Trophoblast cell (in vitro differentiated cells and primary cell): ENCODE results near the gene FGGY.
"Not testable (repeated sequence)": the region's sequence is repeated elsewhere in the genome, so short reads cannot be mapped to it uniquely, and the experiment has no call there.

Experiments used
- DNase-seq, 2 donors: peaks; one replicate each; pipeline ENCODE4 v3.0.0-alpha.2; 2016
- H2AFZ ChIP-seq: 2 replicates; pipeline ENCODE4 v1.6.1; 2013; ENCODE audit warnings: low read length, moderate library complexity, mild to moderate bottlenecking; ENCODE audit not compliant: insufficient read depth, poor library complexity
- H2AK5ac ChIP-seq: 2 replicates; pipeline ENCODE4 v1.6.1; 2013; ENCODE audit warnings: mild to moderate bottlenecking, low read length
- H2BK120ac ChIP-seq: 2 replicates; pipeline ENCODE4 v1.6.1; 2013; ENCODE audit warnings: low read length, mild to moderate bottlenecking, moderate library complexity; ENCODE audit not compliant: insufficient read depth, poor library complexity
- H2BK12ac ChIP-seq: 2 replicates; pipeline ENCODE4 v1.6.1; 2013; ENCODE audit warnings: mild to moderate bottlenecking, low read length, moderate library complexity
- H2BK5ac ChIP-seq: 2 replicates; pipeline ENCODE4 v1.6.1; 2013; ENCODE audit warnings: low read length, low read depth, moderate library complexity, mild to moderate bottlenecking; ENCODE audit not compliant: poor library complexity
- H3K14ac ChIP-seq: 2 replicates; pipeline ENCODE4 v1.6.1; 2013; ENCODE audit warnings: mild to moderate bottlenecking, low read length
- H3K18ac ChIP-seq: 2 replicates; pipeline ENCODE4 v1.6.1; 2013; ENCODE audit warnings: mild to moderate bottlenecking, low read length
- H3K23ac ChIP-seq: 2 replicates; pipeline ENCODE4 v1.6.1; 2013; ENCODE audit warnings: low read length
- H3K27ac ChIP-seq: 2 replicates; pipeline ENCODE4 v1.5.1; 2013; ENCODE audit warnings: low read depth, mild to moderate bottlenecking, inconsistent platforms, low read length, moderate library complexity
- H3K27me3 ChIP-seq: 2 replicates; pipeline ENCODE4 v1.6.1; 2013; ENCODE audit warnings: inconsistent platforms, mild to moderate bottlenecking, low read length, moderate library complexity; ENCODE audit not compliant: insufficient read depth
- H3K36me3 ChIP-seq, 2 experiments: 1 replicate in 1 of 2; 2 replicates in 1 of 2; pipeline ENCODE4 v1.6.1; 2013; ENCODE audit warnings: low read length in 2 of 2, mild to moderate bottlenecking in 2 of 2, moderate library complexity in 1 of 2; ENCODE audit not compliant: insufficient read depth in 2 of 2, control insufficient read depth in 1 of 2
- H3K4ac ChIP-seq: 2 replicates; pipeline ENCODE4 v1.6.1; 2013; ENCODE audit warnings: low read depth, mild to moderate bottlenecking, low read length, moderate library complexity
- H3K4me1 ChIP-seq, 2 experiments: 1 replicate in 1 of 2; 2 replicates in 1 of 2; pipeline ENCODE4 v1.6.1; 2013; ENCODE audit warnings: low read length in 2 of 2, mild to moderate bottlenecking in 2 of 2, moderate library complexity in 1 of 2; ENCODE audit not compliant: insufficient read depth in 2 of 2, control insufficient read depth in 1 of 2
- H3K4me2 ChIP-seq: 2 replicates; pipeline ENCODE4 v1.6.1; 2013; ENCODE audit warnings: inconsistent platforms, mild to moderate bottlenecking, low read length, moderate library complexity
- H3K4me3 ChIP-seq: 2 replicates; pipeline ENCODE4 v1.5.1; 2013; ENCODE audit warnings: mild to moderate bottlenecking, low read depth, low read length, inconsistent platforms
- H3K79me1 ChIP-seq: one replicate; pipeline ENCODE4 v1.6.1; 2013; ENCODE audit warnings: low read length
- H3K79me2 ChIP-seq: 2 replicates; pipeline ENCODE4 v1.6.1; 2013; ENCODE audit warnings: low read length, mild to moderate bottlenecking; ENCODE audit not compliant: control insufficient read depth, insufficient read depth, poor library complexity
- H3K9ac ChIP-seq: 2 replicates; pipeline ENCODE4 v1.6.1; 2013; ENCODE audit warnings: mild to moderate bottlenecking, low read length
- H3K9me3 ChIP-seq: 2 replicates; pipeline ENCODE4 v1.6.1; 2013; ENCODE audit warnings: low read depth, mild to moderate bottlenecking, control low read depth, inconsistent platforms, low read length; ENCODE audit not compliant: insufficient read depth
- H4K12ac ChIP-seq: 2 replicates; pipeline ENCODE4 v1.6.1; 2013; ENCODE audit warnings: low read depth, mild to moderate bottlenecking, low read length, moderate library complexity
- H4K8ac ChIP-seq: 2 replicates; pipeline ENCODE4 v1.6.1; 2013; ENCODE audit warnings: low read depth, mild to moderate bottlenecking, low read length, moderate library complexity
- H4K91ac ChIP-seq: one replicate; pipeline ENCODE4 v1.6.1; 2013; ENCODE audit warnings: low read depth, mild to moderate bottlenecking, low read length, moderate library complexity
- WGBS: extraction: QIAGEN DNeasy Blood & Tissue Kit; methylation state at CpG from one replicate; pipeline ENCODE4 v1.1.7; 2013; ENCODE audit warnings: missing lambda C conversion rate; ENCODE audit not compliant: insufficient read length, insufficient coverage; ENCODE audit errors: extremely low coverage; 5-methylcytosine and 5-hydroxymethylcytosine counted together

The FGGY gene

DNA sequence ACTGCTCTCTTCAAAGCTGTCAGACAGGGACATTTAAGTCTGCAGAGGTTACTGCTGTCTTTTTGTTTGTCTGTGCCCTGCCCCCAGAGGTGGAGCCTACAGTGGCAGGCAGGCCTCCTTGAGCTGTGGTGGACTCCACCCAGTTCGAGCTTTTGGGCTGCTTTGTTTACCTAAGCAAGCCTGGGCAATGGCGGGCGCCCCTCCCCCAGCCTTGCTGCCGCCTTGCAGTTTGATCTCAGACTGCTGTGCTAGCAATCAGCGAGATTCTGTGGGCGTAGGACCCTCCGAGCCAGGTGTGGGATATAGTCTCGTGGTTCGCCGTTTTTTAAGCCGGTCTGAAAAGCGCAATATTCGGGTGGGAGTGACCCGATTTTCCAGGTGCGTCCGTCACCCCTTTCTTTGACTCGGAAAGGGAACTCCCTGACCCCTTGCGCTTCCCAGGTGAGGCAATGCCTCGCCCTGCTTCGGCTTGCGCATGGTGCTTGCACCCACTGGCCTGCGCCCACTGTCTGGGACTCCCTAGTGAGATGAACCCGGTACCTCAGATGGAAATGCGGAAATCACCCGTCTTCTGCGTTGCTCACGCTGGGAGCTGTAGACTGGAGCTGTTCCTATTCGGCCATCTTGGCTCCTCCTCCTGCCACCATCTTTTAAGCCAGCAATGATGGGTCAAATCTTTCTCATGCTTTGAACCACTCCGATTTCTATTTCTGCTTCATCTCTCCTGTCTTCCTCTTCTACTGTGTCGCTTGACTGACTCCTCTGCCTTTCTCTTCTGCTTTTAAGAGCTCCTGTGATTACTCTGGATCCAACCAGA, 356.5 kb downstream of the FGGY start:
- not testable (repeated sequence) for H3K14ac ChIP-seq, H4K12ac ChIP-seq, H3K9ac ChIP-seq, H3K4ac ChIP-seq, H3K27me3 ChIP-seq, H2BK120ac ChIP-seq, H2BK12ac ChIP-seq, H3K18ac ChIP-seq, H4K8ac ChIP-seq, H3K27ac ChIP-seq, H2AFZ ChIP-seq, H3K4me1 ChIP-seq, H3K79me1 ChIP-seq, H4K91ac ChIP-seq, H2AK5ac ChIP-seq, H3K4me3 ChIP-seq, H3K4me2 ChIP-seq, H3K36me3 ChIP-seq, H3K79me2 ChIP-seq, DNase-seq, H2BK5ac ChIP-seq, H3K23ac ChIP-seq, H3K9me3 ChIP-seq
- no CpG with 5 or more reads among the region's 30 CpGs for WGBS

DNA sequence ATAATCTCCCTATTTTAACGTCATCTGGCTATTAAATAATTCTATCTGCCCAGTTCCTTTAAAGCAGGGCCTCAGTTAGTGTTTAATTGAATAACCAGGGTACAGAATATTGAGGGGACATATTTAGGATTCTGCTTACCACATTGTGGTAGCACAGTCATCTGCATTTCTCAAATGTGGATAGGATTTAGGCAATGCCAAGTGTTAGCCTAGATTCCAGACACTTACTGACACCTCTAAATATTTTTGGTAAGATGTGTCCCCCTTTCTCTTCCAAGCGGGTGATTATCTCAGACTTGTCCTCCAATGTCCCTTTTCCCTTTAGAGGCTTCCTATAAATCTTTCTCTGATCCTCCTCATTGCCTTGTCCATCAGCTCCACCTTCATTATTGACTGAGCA, 357.1 kb downstream of the FGGY start:
- Histone ChIP-seq H3K79me1 (no peaks in the 10 kb centered on the region), H3K23ac (no peak overlapping the region), H2BK5ac (no peak overlapping the region), H2AFZ (no peak overlapping the region), H3K18ac (no peak overlapping the region), H3K36me3 (no peaks in the 10 kb centered on the region), H3K4me2 (no peak overlapping the region), H3K79me2 (no peaks in the 10 kb centered on the region), H4K8ac (no peak overlapping the region), H3K9me3 (no peaks in the 10 kb centered on the region), H2BK12ac (no peak overlapping the region), H2AK5ac (no peak overlapping the region), H3K4me1 (no peaks in the 10 kb centered on the region), H4K12ac (no peak overlapping the region), H3K27me3 (no peaks in the 10 kb centered on the region), H4K91ac (no peak overlapping the region), H3K27ac (no peak overlapping the region), H3K4me3 (no peak overlapping the region), H2BK120ac (no peak overlapping the region), H3K4ac (no peak overlapping the region), H3K9ac (no peak overlapping the region), H3K14ac (no peak overlapping the region)
- no peak for DNase-seq
- WGBS = no CpG with 5 or more reads among the region's 2 CpGs

- H3K4me1 ChIP-seq = no peaks in the 10 kb centered on the region
- H3K9me3 ChIP-seq = no peaks in the 10 kb centered on the region
- no peaks in the 10 kb centered on the region for H3K27me3 ChIP-seq
- no peak overlapping the region for H4K8ac ChIP-seq
- H3K27ac ChIP-seq = no peak overlapping the region
- H4K12ac ChIP-seq = no peak overlapping the region
- no peak overlapping the region for H2AFZ ChIP-seq
- H3K79me1 ChIP-seq = no peaks in the 10 kb centered on the region
- H3K23ac ChIP-seq = no peak overlapping the region
- H3K14ac ChIP-seq = no peak overlapping the region
- H3K79me2 ChIP-seq = no peaks in the 10 kb centered on the region
- no peak overlapping the region for H3K9ac ChIP-seq
- H3K4ac ChIP-seq = no peak overlapping the region
- H2BK5ac ChIP-seq = no peak overlapping the region
- H3K36me3 ChIP-seq = no peaks in the 10 kb centered on the region
- H4K91ac ChIP-seq = no peak overlapping the region
- no peak overlapping the region for H3K4me2 ChIP-seq
- no peak overlapping the region for H2BK12ac ChIP-seq
- no peak overlapping the region for H3K4me3 ChIP-seq
- no CpG with 5 or more reads among the region's 3 CpGs for WGBS
- no peak overlapping the region for H3K18ac ChIP-seq
- no peak for DNase-seq
- H2BK120ac ChIP-seq = no peak overlapping the region
- no peak overlapping the region for H2AK5ac ChIP-seq
Observed at GRCh38 chr1:59657873-59658465, 361.1 kb downstream of the FGGY start.

GRCh38 chr1:59664166-59664565, 367.3 kb downstream of the FGGY start:
- Histone ChIP-seq H2AFZ (no peak overlapping the region), H2BK120ac (no peak overlapping the region), H3K4me3 (no peak overlapping the region), H3K9me3 (no peaks in the 10 kb centered on the region), H2BK12ac (no peak overlapping the region), H3K27ac (no peak overlapping the region), H4K8ac (no peak overlapping the region), H3K27me3 (no peaks in the 10 kb centered on the region), H3K4ac (no peak overlapping the region), H3K9ac (no peak overlapping the region), H3K79me1 (peaks cover 21% of the 10 kb centered on the region), H4K12ac (no peak overlapping the region), H2AK5ac (no peak overlapping the region), H3K79me2 (peaks cover 4% of the 10 kb centered on the region), H3K36me3 (no peaks in the 10 kb centered on the region), H3K18ac (no peak overlapping the region), H2BK5ac (no peak overlapping the region), H3K4me1 (peaks cover 3 to 6% of the 10 kb centered on the region in 2 experiments), H3K4me2 (no peak overlapping the region), H4K91ac (no peak overlapping the region), H3K23ac (no peak overlapping the region), H3K14ac (no peak overlapping the region)
- no peak for DNase-seq
- no CpG with 5 or more reads among the region's 6 CpGs for WGBS
